Activated T-helper 1 cell treated with Interleukin-2 at 50 U/mL for 16 hours (primary cell): ENCODE measurements around the gene GFRA4.

Experiments
- DNase-seq: peaks from one replicate; pipeline ENCODE4 v3.0.0-alpha.2; 2020; ENCODE audit warnings: low read depth

The GFRA4 gene

GRCh38 chr20:3652676-3653596, 10.3 kb downstream of the GFRA4 start:
- DNase-seq, result no peak

GRCh38 chr20:3652221-3652620, 11.0 kb downstream of the GFRA4 start:
- no peak for DNase-seq

- DNase-seq, result no peak
Observed at GRCh38 chr20:3651204-3651962, 11.8 kb downstream of the GFRA4 start.

GRCh38 chr20:3648951-3649350, 14.2 kb downstream of the GFRA4 start:
- DNase-seq, result no peak

GRCh38 chr20:3647473-3647872, 15.7 kb downstream of the GFRA4 start:
- DNase-seq, result no peak

- DNase-seq, result no peak
Observed at GRCh38 chr20:3646651-3647050, 16.5 kb downstream of the GFRA4 start.

- DNase-seq, result no peak
Observed at GRCh38 chr20:3646067-3646440, 17.1 kb downstream of the GFRA4 start.

- DNase-seq, result no peak
Observed at GRCh38 chr20:3645309-3646066, 17.7 kb downstream of the GFRA4 start.

GRCh38 chr20:3640259-3640658, 22.9 kb downstream of the GFRA4 start:
- no peak for DNase-seq

GRCh38 chr20:3635346-3635745, 27.9 kb downstream of the GFRA4 start:
- DNase-seq, result no peak

GRCh38 chr20:3633913-3634478, 29.2 kb downstream of the GFRA4 start:
- DNase-seq, result no peak

- no peak for DNase-seq
Observed at GRCh38 chr20:3632311-3633004, 30.7 kb downstream of the GFRA4 start.

- no peak for DNase-seq
Observed at GRCh38 chr20:3631534-3631933, 31.7 kb downstream of the GFRA4 start.

- no peak for DNase-seq
Observed at GRCh38 chr20:3630429-3630828, 32.8 kb downstream of the GFRA4 start.

- no peak for DNase-seq
Observed at GRCh38 chr20:3629893-3630292, 33.3 kb downstream of the GFRA4 start.

GRCh38 chr20:3628502-3629314, 34.5 kb downstream of the GFRA4 start:
- DNase-seq, result no peak

- no peak for DNase-seq
Observed at GRCh38 chr20:3627476-3627875, 35.7 kb downstream of the GFRA4 start.

- DNase-seq, result no peak
Observed at GRCh38 chr20:3622406-3622805, 40.8 kb downstream of the GFRA4 start.

- no peak for DNase-seq
Observed at GRCh38 chr20:3621111-3621510, 42.1 kb downstream of the GFRA4 start.

- no peak for DNase-seq
Observed at GRCh38 chr20:3616250-3616649, 46.9 kb downstream of the GFRA4 start.
